Left lung (tissue), 10 donors: ENCODE results near the gene SYTL3. TPM values are rescaled to one million over a fixed set of nuclear protein-coding genes. Genes with fewer than 3 reads are reported as not detected.
A peak's percentile ranks its signal among the peaks of the same experiment; 100 is the strongest.

Experiments
- ATAC-seq: fragments of 200-7000 bp; cut with Tn5 transposase; one replicate; pipeline ENCODE4 v1.9.1; 2020; ENCODE audit warnings: moderate library complexity
- DNase-seq, 4 donors: peaks; one replicate each; pipeline ENCODE4 v3.0.0-alpha.2; 2013 to 2020
- H3K27ac ChIP-seq, 2 donors: fragments of 200-600 bp; sonication (generic) in 1 of 2; one replicate each; pipeline versions ENCODE4 v1.5.0 to v1.8.0; 2020 to 2021
- H3K27me3 ChIP-seq, 2 donors: fragments of 200-600 bp; sonication (generic) in 1 of 2; one replicate each; pipeline versions ENCODE4 v1.5.0 to v1.8.0; 2020 to 2021
- H3K36me3 ChIP-seq, 2 donors: fragments of 200-600 bp; sonication (generic) in 1 of 2; one replicate each; pipeline versions ENCODE4 v1.5.0 to v1.8.0; 2020 to 2021
- H3K4me1 ChIP-seq, 2 donors: fragments of 200-600 bp; one replicate each; pipeline ENCODE4 v1.8.0; 2021
- H3K4me3 ChIP-seq, 2 donors: fragments of 200-600 bp; sonication (generic) in 1 of 2; one replicate each; pipeline versions ENCODE4 v1.5.0 to v1.8.0; 2020 to 2021; ENCODE audit warnings: mild to moderate bottlenecking in 1 of 2
- H3K9me3 ChIP-seq, 2 donors: fragments of 200-600 bp; sonication (generic) in 1 of 2; one replicate each; pipeline versions ENCODE4 v1.5.0 to v1.8.0; 2020 to 2021
- intact Hi-C, 2 donors: fragments of 100-400 bp; cut with DNase I; formaldehyde crosslinking; loops; one replicate each; pipeline versions ENCODE4 v1.11.2 to v1.14.2; 2022
- polyA plus RNA-seq, 6 donors: library from polyadenylated mRNA; unstranded; fragments of 120-200 nt; gene quantifications; one replicate each; pipeline ENCODE4 v1.2.1, GENCODE V29; 2013; ENCODE audit not compliant: insufficient read length in 6 of 6
- total RNA-seq, 2 donors: library from RNA; stranded (reverse); fragmentation: NEBNext Ultra II Directional; extraction: Animal tissue kit (Norgen Biotek cat#: 25700); gene quantifications; one replicate each; pipeline ENCODE4 v1.2.1, GENCODE V29; 2021
- TF ChIP-seq, protein P1 (sequence below), 2 donors: fragments of 200-600 bp; sonication (generic) in 1 of 2; IDR thresholded peaks; one replicate each; pipeline versions ENCODE4 v1.5.0 to v1.8.0; 2021; ENCODE audit warnings: antibody characterized with exemption in 2 of 2
- donor health status: DM: no; HTN: yes; CAD: no.
- donor health status: DM: no; HTN: no; CAD: no.

Gene SYTL3
- total and polyA plus RNA-seq, 8 donors: 6.5 to 10.3 (median 8.3) TPM

GRCh38 chr6:158782432-158783166, 132.7 kb downstream of the SYTL3 start:
- no peaks in the 10 kb centered on the region for H3K27me3 ChIP-seq

GRCh38 chr6:158783167-158783450, 133.3 kb downstream of the SYTL3 start:
- Histone ChIP-seq H3K27me3 (no peaks in the 10 kb centered on the region), H3K4me3 (no peak overlapping the region), H3K36me3 (peaks cover 4 to 99% of the 10 kb centered on the region in 2 donors), H3K27ac (no peak overlapping the region), H3K4me1 (peaks cover 0 to 4% of the 10 kb centered on the region in 2 donors), H3K9me3 (no peaks in the 10 kb centered on the region)
- no peak for DNase-seq
- TF ChIP-seq, protein P1, sequence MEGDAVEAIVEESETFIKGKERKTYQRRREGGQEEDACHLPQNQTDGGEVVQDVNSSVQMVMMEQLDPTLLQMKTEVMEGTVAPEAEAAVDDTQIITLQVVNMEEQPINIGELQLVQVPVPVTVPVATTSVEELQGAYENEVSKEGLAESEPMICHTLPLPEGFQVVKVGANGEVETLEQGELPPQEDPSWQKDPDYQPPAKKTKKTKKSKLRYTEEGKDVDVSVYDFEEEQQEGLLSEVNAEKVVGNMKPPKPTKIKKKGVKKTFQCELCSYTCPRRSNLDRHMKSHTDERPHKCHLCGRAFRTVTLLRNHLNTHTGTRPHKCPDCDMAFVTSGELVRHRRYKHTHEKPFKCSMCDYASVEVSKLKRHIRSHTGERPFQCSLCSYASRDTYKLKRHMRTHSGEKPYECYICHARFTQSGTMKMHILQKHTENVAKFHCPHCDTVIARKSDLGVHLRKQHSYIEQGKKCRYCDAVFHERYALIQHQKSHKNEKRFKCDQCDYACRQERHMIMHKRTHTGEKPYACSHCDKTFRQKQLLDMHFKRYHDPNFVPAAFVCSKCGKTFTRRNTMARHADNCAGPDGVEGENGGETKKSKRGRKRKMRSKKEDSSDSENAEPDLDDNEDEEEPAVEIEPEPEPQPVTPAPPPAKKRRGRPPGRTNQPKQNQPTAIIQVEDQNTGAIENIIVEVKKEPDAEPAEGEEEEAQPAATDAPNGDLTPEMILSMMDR (IDR thresholded peaks at IDR 0.05): no peak
- no peak for ATAC-seq
- intact Hi-C loops: no loop called here

More at GRCh38 chr6:158782432-158783166, 132.7 kb downstream of the SYTL3 start:
- Histone ChIP-seq H3K36me3 (peaks cover 4 to 99% of the 10 kb centered on the region in 2 donors), H3K4me1 (peaks cover 0 to 4% of the 10 kb centered on the region in 2 donors), H3K9me3 (no peaks in the 10 kb centered on the region), H3K27ac (no peak overlapping the region), H3K4me3 (no peak overlapping the region)
- DNase-seq (no peak), ATAC-seq (no peak)
- intact Hi-C loops: no loop called here
- TF ChIP-seq, protein P1 (IDR thresholded peaks at IDR 0.05): no peak

DNA sequence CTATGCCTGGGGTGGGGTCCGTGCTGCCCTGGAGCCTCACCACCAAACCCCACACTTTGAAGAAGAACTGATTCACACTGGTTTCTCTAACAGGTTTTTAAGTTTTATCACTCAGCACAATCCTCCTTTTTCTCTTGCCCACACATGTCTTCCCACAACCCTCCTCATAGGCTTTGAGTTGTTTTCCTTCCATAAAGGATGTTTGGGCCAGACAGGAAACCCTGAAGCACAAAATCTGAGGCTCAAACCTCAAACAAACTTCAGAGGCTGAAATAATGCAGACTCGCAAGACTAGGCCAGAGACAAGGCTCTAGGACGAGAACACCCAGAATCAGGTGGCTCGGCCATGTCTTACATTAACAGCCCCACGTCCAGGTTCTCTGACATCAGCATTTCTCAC, 134.0 kb downstream of the SYTL3 start:
- Histone ChIP-seq H3K36me3 (peaks cover 4 to 100% of the 10 kb centered on the region in 2 donors), H3K4me1 (peaks cover 0 to 4% of the 10 kb centered on the region in 2 donors), H3K27ac (no peak overlapping the region), H3K4me3 (no peak overlapping the region), H3K9me3 (no peaks in the 10 kb centered on the region), H3K27me3 (no peaks in the 10 kb centered on the region)
- intact Hi-C loops: no loop called here
- TF ChIP-seq, protein P1 (IDR thresholded peaks at IDR 0.05): no peak
- ATAC-seq (no peak), DNase-seq (no peak)

DNA sequence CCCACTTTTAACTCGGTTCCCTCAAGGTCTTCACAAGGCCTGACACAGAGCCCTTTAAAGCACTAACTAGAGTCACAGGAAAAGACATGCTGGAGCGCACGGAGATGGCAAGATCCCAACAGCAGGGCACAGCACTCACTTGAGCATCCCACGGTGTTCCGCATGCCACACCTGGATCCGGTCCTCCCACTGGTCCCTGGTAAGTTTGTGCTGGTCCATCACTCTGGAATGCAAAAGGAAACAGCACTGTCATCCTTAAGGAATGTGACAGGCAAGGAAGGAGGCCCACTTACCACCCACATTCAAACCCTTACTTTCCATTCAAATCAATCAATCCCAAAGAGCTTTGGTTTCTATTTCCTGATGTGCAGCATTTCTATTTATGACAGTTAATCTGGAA, 134.7 kb downstream of the SYTL3 start:
- DNase-seq (no peak), ATAC-seq (no peak)
- H3K36me3 ChIP-seq: peaks cover 4 to 99% of the 10 kb centered on the region in 2 donors
- H3K27me3 ChIP-seq: no peaks in the 10 kb centered on the region
- no peak overlapping the region for H3K27ac ChIP-seq
- TF ChIP-seq, protein P1 (IDR thresholded peaks at IDR 0.05): no peak
- no peaks in the 10 kb centered on the region for H3K9me3 ChIP-seq
- H3K4me1 ChIP-seq: peaks cover 4 to 7% of the 10 kb centered on the region in 2 donors
- no peak overlapping the region for H3K4me3 ChIP-seq
- intact Hi-C loops: no loop called here

GRCh38 chr6:158785036-158785435, 135.2 kb downstream of the SYTL3 start:
- ATAC-seq: peak; percentile 18
- intact Hi-C loops: no loop called here

More at GRCh38 chr6:158785036-158785435, 135.2 kb downstream of the SYTL3 start:
- no peaks in the 10 kb centered on the region for H3K27me3 ChIP-seq
- H3K36me3 ChIP-seq: peaks cover 4 to 94% of the 10 kb centered on the region in 2 donors
- no peak overlapping the region for H3K27ac ChIP-seq
- no peak overlapping the region for H3K4me3 ChIP-seq
- no peak for DNase-seq
- H3K4me1 ChIP-seq: peaks cover 8 to 9% of the 10 kb centered on the region in 2 donors
- TF ChIP-seq, protein P1 (IDR thresholded peaks at IDR 0.05): no peak
- H3K9me3 ChIP-seq: no peaks in the 10 kb centered on the region
